ENCODE measurements around the gene TRMT44.

DNA sequence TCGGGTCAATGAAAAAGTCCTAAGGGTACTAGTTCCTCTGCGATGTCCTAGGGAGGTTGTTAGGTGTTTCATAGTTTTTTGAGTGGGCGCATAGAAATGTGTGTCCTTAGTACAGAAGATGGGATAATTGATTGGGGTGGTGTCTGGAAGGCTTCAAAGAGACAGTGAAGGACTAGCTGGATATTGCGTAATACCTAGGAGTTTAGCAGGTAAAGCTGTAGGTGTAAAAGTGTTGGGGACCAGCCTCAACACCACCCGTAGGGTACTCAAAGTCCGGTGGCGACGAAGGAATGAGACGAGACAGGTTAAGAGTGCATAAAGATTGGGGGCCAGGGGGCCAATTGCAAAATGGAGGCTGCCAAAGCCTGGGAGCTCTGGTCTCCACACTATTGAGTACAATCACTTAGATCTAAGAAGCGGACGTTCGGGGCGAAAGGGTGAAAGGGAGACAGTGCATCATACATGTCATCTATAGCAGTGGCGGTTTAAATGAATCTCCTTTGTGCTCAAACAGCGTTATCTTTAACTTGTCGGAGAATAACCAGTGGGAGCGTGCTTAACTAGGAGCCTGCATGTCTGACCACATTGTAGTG lies 1.0 kb downstream of the TRMT44 start:
- TF ChIP-seq, protein P1, sequence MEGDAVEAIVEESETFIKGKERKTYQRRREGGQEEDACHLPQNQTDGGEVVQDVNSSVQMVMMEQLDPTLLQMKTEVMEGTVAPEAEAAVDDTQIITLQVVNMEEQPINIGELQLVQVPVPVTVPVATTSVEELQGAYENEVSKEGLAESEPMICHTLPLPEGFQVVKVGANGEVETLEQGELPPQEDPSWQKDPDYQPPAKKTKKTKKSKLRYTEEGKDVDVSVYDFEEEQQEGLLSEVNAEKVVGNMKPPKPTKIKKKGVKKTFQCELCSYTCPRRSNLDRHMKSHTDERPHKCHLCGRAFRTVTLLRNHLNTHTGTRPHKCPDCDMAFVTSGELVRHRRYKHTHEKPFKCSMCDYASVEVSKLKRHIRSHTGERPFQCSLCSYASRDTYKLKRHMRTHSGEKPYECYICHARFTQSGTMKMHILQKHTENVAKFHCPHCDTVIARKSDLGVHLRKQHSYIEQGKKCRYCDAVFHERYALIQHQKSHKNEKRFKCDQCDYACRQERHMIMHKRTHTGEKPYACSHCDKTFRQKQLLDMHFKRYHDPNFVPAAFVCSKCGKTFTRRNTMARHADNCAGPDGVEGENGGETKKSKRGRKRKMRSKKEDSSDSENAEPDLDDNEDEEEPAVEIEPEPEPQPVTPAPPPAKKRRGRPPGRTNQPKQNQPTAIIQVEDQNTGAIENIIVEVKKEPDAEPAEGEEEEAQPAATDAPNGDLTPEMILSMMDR (IDR thresholded peaks at IDR 0.05) = no peak
- no peak for TF ChIP-seq POLR2A (IDR thresholded peaks at IDR 0.05)
